SW480 (cell line): ENCODE measurements around the gene SLC25A23.

Experiments used
- DNase-seq: peaks from one replicate; pipeline ENCODE4 v3.0.0-alpha.2; 2016; ENCODE audit warnings: low spot score

The SLC25A23 gene

DNA sequence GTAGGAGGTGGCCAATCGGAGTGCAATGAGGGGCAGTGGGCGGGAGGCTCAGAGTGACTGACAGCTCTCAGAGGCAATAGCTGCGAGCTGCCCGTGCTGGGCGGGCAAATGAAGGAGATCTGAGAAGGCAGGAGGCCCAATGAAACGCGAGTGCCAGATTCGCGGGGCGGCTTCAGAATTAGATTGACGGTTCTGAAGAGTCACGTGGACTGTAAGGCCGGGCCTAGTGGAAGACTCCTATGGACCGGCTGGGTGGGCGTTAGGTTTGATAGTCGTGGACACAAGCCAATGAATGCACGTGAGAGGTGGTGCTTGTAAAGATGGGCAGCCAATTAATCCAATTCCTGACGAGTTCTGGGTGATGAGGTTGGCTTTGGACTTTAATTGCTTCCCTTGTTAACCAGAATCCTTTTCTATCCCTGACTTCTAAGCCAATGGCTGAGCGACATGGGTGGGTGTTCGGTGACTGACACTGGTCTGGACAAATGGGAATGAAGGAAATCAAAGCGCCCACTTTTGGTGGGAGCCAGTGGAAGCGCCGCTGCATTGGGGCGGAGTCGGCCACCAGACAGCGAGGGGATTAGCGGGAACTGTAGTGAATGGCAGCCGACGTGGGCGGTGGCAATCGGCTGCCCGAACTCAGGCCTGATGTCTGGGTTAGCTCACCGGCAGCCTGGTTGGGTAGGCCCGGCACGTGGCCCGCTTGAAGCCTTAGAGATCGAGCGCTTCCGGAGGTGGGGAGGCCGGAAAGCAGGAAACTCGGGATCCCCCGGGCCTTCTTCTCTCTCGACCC, 34.5 kb downstream of the SLC25A23 start:
- DNase-seq: peak; percentile 100

DNA sequence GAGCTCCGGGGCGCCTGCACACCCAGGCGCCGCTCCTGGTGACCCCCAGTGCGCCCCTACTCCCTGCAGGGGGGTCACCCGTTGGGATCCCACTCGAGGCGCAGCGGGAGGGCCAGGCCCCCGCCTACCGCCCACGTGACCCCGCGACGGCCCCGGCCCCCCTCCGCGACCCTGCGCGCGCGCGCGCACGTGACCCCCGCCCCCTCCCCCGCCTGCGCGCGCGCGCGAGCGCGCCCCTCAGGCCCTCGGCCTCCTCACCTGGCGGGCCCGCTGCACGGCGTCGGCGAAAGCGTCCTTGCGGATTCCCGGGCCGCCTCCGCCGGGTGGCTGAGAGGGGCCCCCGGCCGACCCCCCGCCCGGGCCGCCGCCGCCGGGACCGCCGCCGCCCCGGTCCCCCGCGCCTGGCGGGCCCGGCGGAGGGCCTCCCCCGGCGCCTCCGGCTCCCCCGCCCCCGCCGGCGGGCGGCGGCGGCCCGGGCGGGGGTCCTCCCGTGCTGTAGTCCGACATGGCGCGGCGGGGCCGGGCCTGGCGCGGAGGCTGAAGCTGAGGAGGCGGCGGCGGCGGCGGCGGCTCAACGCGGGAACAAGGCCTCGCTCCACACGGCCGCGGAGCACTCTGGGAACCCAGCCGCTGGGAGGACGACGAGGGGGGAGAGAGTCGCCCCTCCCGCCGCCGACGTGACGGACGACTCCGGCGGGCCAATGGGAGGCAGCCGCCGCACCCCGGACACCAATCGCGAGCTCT, 35.2 kb downstream of the SLC25A23 start, which contains the start of gene KHSRP:
TSS of gene KHSRP (minus strand) at position 617 of the 744 bp plus-strand sequence. CDS start at position 507, 110 bp downstream.
- DNase-seq: no peak

DNA sequence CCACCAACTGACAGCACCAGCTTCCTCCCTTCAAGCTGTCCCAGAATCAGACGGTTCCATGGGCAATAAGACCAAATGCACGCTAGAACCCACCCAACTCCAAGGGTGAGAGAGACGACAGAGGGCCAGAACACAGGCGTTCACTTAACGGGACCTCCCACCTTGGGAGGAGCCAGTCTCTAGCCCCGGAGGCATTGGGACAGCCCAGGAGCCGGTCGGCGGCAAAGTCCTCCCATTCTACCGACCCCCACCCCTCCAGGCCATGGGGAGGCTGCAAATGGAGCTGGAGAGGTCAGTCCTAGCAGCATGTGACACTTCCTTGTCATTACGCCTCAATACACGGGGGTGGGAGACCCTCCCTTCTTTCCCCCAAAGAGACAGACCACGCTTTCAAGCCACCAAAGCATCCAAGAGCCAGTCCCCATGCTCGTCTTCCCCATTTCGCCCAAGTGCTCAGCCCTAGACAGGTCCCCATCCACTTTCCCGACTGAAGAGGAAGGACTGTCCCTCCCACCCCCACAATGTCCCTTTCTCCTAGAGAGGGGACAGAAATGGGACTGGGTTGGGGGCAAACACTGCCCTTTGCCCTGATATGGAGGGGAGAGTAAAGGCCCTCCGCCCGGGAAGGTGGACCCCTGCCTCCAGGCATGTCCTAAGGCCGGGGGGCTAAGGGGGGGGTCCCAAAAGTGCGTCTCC, 35.9 kb downstream of the SLC25A23 start:
- no peak for DNase-seq

DNA sequence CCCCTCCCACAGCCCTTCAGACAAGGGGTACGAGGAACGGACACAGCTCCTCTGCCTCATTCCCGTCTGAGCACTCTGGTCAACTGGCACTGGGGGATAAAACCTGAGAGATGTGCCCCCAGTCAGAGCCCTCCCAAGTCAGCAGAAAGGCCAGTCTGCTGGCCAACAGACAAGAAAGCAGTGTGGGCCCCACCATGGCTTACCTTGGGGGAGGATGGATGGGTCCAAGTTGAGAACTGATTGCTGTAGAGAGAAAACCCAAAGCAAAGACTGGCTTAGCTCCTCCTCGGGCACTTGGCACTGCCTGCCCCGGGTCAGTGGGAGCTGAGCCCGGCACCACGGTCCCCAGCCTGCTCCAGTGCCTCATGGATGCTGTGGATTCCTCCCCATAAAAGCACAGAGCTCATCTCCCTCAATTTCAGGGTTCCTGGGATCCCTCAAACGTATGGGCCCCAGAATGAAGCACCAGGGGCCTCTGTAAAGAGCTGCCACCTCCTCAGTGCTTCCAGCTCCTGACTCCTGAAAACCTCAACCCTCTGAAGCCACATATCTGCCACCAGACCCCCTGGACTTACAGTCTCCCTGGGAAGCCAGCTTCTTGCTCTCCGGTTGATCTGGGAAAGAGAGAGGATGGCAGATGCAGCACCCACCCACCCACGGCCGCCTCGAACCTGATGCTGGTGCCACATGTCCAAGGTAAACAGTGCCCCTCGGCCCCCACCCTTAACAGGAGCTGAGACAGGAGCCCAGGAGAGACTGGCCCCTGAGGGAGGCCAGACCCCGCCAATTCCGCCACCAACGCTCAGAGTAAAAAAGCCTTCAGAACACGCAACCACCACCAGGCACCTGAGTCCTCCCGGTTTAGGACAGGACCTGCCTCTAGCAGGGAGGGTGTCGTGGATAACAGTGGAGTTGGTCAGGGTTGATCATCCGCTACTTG, 38.2 kb downstream of the SLC25A23 start:
- DNase-seq: no peak

DNA sequence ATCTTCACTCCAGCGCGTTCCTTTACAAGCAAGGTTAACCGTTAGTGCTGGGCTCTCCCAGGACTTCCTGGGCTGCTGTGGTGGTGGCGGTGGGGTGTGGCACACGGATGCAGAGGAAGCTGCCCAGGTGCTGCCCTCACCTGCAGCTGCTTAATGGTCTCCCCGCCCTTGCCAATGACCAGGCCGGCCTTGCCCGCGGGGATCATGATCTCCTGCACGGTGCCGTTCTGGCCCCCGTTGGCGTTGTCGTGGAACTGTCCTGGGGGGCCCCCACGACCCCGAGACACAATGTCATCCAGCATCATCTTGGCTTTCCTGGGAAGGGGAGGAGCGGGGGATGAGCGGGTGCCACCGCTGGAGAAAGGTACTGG, 41.0 kb downstream of the SLC25A23 start:
- DNase-seq: no peak

DNA sequence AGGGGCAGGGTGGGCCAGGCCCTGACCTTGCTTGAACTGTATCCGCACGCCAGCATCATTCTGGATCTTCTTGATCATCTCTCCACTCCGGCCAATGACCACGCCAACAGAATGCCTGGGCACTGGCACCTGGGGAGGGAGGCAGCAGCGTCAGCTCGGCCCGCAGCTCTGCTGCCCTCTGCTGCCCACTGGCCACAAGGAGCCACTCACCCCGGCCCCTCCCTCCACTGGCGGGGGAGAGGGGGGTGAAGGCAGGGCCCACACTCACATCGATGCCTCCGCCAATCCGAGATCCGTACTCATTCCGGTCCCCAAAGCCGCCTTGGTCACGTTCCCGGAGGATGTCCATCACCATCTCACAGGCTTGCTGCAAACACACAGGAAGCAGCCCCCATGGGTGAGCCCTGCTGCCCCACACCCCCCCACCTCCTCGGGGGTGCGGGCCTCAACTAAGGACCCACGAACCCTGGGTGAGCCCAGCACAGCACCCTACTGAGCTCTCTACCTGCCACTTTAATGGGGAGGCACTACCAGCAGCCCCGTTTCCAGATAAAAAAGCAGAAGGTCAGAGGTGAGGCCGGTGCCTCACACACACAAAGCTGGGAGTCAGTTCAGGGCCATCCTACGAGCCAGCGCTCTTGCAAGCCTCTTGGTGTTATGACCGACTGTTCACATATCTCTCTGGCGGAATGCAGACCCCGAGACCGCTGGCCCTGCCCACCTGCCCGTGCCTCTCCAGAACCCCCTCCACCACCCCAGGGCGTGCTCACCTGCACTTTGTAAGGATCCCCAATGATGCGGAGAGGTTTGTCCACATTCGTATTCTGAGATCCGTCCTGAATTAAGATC, 41.7 kb downstream of the SLC25A23 start:
- no peak for DNase-seq

DNA sequence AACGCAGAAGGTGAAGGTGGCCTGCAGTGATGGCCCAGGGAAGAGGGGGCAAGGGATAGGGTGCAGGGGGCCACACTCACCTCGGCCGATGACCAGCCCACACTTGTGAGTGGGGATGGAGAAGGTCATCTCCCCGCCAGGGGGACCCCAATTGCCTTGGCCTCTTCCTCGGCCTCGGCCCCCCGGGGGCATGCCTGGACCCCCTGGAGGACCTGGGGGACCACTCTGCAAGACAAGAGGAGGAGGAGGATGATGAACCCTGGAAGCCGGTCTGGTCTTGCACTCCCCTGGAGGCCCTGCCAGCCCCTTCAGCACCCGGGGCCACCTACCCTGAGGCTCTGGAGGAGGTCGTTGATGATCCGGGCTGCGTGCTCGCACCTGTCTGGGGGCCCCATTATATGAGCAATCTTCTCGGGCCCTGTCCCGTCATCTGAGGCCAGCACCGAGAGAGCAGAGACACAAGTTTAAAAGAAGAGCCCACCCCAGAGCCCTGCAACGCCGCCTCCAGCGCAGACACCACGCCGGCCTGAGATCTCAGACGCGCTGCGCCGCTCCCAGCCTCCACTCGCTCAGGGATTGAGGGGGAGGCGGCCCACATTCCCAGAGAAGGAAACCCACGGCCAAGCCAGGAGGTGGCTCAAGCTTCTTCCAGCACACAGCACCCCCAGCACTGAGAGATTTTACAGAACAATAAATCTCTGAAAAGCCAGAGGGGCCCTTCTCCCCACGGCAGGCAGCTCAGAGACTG, 42.8 kb downstream of the SLC25A23 start:
- DNase-seq: no peak

DNA sequence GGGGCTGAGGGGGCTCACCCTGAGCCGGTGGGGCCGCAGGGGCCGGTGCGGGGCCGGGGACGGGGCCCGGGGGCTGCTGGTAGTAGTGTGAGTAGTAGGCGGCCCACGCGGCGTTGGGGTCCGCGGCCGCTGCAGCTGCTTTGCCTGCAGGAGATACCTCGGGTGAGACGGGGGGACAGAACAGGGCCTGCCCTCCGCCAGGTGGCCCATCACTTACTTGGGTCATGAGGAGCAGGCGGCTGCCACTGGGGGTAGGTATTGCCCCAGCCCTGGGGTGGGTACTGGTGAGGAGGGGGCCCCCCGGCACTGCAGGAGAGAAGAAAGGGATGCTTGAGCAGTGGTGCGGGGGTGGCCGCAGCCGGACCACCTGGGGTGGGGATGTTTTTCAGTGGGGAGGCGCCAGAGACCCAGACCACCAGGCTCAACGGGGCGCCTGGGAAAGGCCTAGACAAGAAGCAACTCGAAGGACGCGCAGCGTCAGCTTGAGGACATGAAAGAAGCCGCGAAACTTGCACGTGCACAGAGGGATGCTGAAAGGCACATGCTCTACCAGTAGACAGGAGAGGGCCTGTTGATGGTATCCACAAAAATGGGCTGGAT, 43.9 kb downstream of the SLC25A23 start:
- no peak for DNase-seq

DNA sequence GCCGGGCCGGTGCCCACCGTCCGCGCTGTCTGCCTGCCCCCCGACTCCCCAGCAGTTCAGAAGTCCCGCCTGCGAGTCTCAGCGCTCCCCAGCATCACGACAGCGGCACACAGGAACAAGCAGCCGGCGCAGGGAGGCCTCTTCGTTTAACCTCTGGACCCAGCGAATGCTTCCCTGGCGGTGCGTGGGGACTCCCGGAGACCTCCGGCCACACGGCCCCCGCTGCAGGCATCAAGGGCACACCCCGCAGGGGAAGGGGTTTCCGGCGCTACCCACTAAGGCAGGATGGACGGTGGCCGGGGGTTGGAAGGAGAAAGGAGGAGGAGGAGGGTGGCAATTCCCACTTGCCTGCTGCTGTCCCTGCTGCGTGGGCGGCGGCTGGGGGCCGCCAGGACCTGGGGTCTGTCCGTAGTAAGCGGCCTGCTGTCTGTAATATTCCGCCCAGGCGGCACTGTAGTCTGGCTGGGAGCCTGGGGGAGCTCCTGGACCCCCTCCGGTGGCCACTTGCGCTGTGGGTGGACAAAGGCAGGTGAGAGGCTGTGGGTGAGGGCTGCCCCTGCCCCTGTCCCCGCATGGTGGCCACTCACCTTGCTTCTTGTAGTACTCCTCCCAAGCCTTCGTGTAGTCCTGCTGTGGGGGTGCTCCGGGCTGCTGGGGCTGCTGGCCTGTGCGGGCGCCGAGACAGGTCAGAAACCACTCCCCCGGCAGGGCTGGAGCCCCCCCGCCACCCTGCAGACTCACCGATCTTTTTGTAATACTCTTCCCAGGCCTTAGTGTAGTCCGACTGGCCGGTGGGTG, 44.6 kb downstream of the SLC25A23 start:
- no peak for DNase-seq

DNA sequence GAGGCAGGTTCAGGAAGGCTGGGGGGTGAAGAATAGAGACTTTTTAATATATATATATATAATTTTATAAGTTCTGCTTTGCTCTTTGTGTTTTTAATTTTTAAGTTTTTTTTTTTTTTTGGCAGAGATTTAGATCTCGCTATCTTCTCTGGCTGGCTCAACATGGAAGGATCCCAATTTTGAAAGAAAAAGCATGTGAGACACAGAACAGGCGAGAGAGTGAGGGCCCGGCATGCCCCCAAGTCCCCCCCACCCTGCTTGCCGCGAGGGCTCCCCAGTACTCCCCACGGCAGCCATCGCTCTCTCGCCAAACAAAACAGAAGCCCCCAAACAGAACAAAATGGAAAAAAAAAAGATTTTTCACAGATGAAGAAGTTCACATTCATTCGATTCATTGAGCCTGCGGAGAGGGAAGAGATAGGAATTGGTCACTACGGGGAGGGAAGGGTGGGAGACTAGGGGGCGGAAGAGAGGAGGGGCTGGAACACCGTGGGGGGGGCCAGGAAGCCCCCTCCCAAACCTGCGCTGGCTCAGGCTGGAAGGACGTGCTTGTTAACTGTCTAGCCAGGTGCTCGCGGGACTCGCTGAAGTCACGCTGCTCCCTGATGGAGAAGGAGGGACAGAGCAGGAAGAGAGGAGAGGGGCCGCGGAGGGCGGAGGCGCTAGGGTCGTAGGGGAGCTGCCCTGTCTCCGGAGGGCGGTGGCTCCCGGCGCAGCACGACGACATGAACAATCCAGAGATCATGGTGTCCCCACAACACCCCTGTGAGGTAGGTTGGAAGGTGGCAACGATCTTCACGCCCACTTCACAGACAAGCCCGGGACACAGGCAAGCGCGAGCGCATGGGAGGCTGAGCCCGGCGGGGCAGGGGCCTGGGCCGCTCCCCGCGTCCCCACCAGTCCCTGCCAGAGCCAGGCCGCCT, 45.6 kb downstream of the SLC25A23 start:
- DNase-seq: no peak

DNA sequence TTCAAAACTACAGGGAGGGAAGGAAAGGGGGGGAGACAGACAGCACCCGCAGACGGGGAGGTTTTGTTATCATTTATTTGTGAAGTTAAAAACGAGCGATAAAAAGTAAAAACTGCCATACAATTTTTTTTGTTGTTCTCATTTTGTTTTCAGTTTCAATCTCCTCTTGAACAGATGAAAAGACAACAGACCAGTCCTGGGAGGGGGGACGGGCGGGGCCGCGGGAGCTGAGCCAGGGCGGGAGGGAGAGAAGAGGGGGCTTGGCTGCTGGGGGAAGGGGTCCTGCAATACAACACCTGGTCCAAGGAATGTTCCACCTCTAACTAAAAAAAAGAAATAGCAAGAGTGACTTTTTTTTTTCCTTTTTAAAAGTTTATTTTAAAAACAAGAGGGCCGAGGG, 46.3 kb downstream of the SLC25A23 start:
- DNase-seq: no peak

DNA sequence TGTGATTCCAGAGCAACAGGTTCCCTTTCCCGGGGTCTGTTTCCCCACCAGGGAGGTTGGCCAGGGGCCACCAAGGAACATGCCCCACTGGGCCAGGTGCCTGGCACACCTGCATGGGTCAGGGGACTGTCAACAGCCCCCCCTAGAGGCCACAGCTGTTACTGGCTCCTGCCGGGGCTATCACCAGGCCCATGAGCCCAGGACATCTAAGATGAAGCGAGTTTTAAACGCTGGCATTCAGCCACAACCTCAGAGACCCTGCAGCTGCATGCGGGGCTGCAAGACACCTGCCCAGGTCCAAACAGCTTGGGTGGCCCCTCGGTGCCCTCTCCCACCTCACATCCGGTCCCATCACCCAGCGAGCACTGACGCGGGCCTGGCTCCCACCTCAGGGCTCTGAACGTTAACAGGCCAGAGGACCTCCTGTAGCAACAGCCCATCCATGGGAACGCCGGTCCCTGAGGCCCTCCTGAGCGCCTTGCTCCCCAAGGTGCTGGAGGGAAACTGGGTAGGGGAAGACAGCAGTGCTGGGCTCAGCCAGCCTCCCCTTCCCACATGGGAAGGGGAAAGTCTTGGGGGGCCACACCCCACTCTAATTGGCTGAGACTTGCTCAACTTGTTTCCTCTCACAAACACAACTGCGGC, 47.0 kb downstream of the SLC25A23 start:
- no peak for DNase-seq

DNA sequence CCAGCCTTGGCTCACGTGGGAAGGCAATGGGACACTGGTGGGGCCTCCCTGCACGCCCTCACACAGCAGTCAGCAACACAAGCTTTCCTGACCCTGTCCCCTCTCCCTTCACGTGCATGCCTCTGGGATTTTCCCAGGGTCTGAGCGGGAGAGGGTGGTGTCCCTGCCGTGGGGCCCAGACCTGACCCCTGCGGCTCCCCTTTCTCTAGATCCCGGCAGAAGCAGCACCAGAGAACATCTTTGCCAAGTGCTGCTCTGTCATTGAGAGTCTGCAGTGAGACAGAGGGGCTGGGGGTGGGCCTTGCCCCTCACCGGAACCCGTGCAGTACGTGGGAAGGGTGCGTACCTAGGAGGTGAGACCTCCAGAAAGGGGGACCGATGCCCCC, 47.5 kb downstream of the SLC25A23 start:
- no peak for DNase-seq

DNA sequence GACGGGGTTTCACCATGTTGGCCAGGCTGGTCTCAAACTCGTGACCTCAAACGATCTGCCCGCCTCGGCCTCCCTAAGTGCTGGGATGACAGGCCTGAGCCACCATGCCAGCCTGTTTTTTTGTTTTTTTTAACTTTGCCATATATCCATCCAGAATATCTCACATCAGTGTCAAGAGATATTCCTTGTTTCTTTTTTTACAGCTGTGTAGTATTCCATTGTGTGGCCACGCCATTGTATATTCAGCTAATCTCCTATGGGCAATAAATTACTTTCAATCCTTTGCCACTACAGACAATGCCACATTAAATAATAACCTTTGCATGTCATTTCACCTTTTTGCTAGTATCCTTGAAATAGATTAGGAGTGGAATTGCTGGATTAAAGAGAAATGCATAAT, 50.2 kb downstream of the SLC25A23 start:
- no peak for DNase-seq

DNA sequence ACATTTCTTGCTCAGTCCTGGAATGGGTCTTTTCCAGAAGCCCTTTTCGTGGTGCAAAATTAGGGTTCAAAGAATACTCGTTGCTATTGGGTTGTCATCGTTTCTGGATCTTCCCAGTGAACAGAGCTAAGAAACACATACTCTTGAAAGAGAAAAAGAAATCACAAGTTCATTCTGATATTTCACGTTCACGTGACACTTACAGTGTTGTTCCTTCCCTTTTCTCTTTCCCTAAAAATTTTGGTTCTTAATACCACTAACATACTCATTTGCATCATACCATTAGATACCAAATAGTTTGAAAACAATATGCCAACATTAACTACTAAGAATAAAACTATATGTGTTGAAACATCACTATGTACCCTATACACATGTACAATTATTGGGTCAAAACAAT, 53.2 kb downstream of the SLC25A23 start:
- no peak for DNase-seq

DNA sequence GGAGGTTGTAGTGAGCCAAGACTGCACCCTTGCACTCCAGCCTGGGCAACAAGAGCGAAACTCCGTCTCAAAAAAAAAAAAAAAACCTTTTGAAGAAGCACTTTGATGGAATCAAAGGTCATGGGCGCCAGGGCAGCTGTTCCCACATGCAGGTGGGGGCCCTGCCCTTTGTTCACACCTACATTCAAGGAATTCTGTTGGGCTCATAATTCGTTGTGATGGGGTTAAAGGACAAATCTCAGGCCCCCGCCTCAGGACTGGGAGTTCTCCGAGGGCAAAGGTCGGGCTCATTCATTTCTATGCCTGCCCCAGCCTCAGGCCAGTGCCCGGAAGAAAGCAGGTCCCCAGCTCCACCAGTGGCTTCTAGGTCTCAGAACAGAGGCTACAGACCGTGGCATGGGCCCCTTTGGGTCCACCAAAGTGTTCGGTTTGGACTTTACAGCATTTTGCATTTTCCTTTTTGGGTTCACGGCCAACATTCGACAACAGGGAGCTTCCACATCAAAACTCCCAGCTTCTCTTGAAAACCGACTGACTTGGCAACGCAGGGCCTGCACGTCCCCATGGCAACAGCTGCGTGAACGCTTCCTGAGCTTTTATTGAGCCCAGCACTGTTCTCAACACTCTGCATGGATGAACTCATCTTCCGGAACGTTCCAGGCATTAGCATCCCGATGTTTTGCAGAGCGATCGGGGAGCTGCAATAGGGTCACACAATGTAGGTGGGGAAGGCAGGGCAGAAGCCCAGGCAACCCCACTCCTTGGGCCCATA, 56.6 kb downstream of the SLC25A23 start:
- peak; percentile 57 for DNase-seq
